GM21723 (cell line): Measurements from ENCODE around the gene EEIG1.
A peak's percentile ranks its signal among the peaks of the same experiment; 100 is the strongest.

Experiments
- ATAC-seq: cut with Tn5 transposase; IDR thresholded peaks from one replicate; pipeline ENCODE4 v1.9.1; 2021; ENCODE audit warnings: mild to moderate bottlenecking, moderate library complexity; ENCODE audit not compliant: unreplicated experiment

EEIG1 gene

DNA sequence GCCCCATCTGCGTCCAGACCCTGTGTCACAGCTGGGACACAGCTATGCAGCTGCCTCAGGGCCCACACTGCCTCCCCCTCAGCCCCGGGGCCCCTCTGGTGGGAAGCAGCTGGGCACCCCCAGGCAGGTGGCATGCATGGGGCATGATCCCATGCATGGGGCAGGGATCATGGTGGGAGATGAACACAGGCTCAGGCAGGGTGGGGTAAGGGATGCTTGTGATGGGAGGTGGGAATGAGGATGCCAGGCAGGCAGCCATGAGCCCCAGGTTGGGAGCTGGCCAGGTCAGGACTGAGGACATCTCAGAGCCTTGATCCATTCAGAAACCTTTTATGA lies 19.7 kb downstream of the EEIG1 start:
- no peak for ATAC-seq

- ATAC-seq, result no peak
These were observed 20.2 kb downstream of the EEIG1 start for GRCh38 chr9:127960410-127961154.

- no peak for ATAC-seq
These were observed 20.9 kb downstream of the EEIG1 start for GRCh38 chr9:127959841-127960409.

- no peak for ATAC-seq
These were observed 21.4 kb downstream of the EEIG1 start for GRCh38 chr9:127959398-127959797.

DNA sequence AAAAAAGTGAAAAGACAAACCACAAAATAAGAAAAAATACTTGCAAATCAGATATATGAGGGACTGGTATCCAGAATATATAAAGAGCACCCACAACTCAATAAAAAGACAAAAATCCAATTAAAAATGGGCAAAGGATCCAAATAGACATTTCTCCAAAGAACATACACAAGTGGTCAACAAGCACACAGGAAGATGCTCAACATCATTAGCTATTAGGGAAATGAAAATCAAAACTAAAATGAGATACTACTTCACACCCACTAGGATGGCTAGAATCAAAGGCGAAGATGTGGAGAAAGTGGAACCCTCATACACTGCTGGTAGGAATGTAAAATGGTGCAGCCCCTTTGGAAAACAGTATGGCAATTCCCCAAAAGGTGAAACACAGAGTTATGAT lies 22.1 kb downstream of the EEIG1 start:
- ATAC-seq, result no peak

- ATAC-seq, result peak; percentile 55
These were observed 25.3 kb downstream of the EEIG1 start for GRCh38 chr9:127955294-127956015.

GRCh38 chr9:127954831-127955293 lies 25.9 kb downstream of the EEIG1 start:
- ATAC-seq, result no peak

DNA sequence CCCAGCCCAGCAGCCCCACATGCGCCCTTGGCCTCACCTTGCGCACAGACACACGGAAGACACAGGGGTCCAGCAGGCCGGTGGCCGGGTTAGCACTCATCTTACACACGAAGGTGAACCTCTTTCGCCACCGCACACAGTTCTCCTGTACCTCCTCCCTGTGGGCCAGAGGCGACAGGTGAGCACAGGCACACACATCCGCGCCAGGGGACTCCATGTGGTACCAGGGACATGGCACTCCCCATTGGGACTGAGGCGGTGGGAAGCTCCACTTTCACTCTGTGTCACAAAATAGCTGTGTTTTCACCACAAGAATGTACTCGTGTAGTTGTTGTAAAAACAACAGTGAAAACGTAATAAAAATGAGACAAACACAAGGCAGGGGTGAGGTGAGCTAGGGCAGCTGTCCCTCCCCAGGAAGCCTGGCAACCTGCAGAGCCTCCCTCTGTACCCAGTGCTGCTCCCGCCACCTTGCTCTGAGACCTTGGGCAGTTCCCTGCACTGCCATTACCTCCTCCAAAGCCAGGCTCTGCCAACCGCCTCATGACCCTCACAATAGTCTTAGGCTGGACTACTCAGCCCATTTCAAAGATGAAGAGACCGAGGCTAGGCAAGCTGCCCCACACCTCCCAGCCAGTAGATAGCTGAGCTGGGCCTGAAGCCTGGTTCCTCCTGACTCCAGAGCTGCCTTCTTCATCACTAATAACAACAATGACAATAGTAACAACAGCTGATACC lies 26.9 kb downstream of the EEIG1 start:
- no peak for ATAC-seq

DNA sequence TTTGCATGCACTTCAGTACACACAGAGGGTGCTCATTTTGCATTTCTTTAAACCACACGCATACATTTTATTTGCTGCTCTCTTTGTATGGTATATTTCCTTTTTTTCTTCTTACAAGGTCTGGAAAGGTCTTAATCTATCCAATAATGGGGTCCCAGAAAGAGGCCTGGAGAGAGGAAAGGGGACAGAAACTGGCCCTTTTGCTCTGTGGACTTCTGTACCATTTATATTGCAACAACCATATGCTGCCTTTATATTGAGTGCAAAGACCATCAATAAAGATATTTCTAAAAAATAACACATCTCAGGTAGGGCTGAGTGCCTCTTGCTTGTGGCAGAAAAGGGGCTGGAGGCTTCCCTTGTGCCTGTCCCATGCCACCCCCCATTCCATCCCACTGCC lies 27.6 kb downstream of the EEIG1 start:
- ATAC-seq, result no peak

DNA sequence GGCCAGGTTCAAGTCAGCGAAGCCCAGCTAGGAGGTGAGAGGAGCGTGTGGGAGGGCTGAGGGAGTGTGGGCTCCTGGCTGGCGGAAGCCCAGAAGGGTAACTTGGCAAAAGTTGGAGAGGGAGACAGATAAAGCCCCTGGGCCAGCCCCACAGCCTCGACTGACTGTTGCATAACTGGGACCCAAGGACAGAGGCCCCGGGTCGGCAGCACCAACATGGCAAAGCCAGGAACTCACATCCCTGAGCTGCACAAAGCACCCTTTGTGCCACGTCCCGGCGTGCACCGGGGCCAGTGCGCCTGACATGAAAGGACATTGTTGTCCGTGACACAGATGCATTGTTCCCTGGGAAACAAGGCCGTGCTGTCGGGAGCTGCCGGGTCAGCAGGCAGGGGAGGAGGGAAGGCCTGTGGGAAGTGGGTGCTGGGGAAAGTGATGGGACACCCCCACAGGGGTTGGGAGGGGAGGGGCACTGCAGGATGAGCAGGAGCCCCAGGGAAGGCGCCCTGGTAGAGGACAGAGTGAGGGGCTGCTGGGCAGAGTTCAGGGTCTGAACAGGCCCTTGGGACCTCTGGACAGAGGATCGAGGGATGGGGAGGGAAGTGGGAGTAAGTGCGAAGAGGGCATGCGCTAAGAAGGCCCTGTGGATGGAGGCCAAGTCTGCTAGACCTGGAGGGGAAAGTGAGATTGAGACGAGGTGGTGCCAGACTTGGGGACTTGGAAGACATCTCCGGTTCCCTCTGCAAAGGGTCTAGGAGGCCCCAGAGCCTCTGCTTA lies 30.1 kb downstream of the EEIG1 start:
- ATAC-seq, result no peak

- ATAC-seq, result no peak
These were observed 30.8 kb downstream of the EEIG1 start for GRCh38 chr9:127949827-127950512.

DNA sequence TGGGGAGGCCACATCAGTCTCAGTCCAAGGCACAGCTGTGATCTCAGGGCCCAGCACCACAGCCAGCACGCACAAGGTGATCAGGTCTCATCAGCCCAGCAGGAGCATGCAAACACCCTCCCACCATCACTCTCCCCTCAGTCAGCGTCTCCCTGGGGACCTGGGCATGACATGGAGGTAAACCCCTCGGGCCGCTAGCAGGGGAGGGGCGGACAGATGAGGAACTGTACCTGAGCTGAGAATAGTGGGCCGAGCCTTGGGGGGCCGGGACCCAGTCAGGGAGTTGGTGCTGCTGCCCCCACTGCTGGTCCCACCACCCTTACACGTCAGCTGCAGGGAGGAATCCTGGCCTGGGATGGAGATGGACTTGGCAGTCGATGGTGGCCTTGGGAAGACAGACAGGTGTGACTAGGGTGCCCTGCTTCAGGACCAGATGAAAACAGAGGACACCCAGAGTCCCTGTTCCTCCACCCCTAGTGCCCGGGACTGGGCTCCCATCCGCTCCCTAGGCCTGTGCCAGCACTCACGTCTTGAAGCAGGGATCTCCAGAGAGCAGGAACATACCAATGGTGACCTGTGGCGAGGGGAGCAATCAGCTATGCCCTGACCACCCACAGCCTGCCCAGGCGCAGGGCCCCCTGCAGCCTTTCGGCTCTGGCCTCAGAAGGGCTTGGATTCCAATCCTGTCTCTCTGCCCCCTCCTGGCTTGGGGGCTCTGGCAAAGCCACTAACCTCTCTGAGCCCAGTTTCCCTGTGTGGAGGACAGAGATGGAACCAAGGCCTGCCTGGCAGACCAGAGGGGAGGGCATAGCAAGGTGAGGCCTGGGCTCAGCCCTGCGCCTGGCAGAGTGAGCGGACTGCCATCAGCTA lies 32.7 kb downstream of the EEIG1 start:
- no peak for ATAC-seq

GRCh38 chr9:127946728-127947127 lies 34.1 kb downstream of the EEIG1 start:
- ATAC-seq, result no peak

GRCh38 chr9:127945942-127946341 lies 34.8 kb downstream of the EEIG1 start:
- ATAC-seq, result no peak

GRCh38 chr9:127945338-127945737 lies 35.5 kb downstream of the EEIG1 start:
- no peak for ATAC-seq

GRCh38 chr9:127944586-127945218 lies 36.1 kb downstream of the EEIG1 start:
- ATAC-seq, result no peak

GRCh38 chr9:127943731-127944144 lies 37.1 kb downstream of the EEIG1 start:
- ATAC-seq, result peak; percentile 53

DNA sequence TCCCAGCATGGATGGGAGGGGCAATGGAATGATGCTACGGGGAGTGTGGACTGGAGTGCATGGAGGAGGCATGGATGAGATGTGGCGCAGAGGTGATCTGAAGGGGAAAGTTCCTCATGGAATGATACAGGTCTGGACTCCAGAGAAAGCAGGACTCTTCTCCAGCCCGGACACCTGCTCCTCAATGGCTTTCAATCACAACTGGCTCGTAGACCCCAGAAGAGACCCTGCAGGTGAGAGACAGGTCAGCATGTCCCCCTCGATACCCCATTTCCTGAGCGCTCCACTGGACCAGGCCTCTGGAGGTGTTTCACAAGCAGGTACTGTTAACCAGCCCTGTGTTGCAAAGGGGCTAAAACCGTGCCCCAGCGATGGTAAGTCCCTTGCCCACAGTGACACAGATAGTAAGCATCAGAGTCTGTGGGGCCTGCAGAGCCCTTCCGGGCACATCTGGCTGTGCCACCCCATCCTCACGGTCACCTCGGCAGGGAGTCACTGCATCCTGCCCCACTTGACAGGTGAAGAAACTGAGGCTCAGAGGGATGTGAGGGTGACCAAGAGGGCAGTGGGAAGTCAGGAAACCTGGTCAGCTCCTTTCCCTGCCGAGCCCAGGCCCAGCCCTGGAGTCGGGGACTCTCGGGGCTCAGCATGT lies 37.7 kb downstream of the EEIG1 start:
- no peak for ATAC-seq
